GM18508 (cell line): ENCODE data around the gene ZNF568.

ENCODE experiments used
- ATAC-seq: cut with Tn5 transposase; IDR thresholded peaks from one replicate; pipeline ENCODE4 v1.9.1; 2021; ENCODE audit warnings: moderate number of reproducible peaks; ENCODE audit not compliant: insufficient read depth, unreplicated experiment

ZNF568 gene

DNA sequence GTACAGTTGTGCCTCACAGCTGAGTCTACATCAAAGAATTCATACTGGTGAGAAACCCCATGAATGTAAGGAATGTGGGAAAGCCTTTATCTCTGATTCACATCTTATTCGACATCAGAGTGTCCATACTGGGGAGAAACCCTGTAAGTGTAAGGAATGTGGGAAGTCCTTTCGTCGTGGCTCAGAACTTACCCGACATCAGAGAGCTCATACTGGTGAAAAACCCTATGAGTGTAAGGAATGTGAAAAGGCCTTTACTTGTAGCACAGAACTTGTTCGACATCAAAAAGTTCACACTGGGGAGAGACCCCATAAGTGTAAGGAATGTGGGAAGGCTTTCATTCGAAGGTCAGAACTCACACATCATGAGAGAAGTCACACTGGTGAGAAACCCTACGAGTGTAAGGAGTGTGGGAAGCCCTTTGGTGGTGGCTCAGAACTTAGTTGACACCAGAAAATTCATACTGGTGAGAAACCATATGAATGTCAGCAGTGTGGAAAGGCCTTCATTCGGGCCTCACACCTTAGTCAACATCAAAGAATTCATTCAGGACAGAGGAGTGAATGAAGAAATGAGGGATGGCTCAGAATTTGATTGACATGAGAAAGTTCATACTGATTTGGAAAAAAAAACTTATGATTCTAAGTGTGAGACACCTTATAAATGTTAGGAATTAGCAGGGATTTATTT lies 81.2 kb downstream of the ZNF568 start:
- ATAC-seq = no peak

DNA sequence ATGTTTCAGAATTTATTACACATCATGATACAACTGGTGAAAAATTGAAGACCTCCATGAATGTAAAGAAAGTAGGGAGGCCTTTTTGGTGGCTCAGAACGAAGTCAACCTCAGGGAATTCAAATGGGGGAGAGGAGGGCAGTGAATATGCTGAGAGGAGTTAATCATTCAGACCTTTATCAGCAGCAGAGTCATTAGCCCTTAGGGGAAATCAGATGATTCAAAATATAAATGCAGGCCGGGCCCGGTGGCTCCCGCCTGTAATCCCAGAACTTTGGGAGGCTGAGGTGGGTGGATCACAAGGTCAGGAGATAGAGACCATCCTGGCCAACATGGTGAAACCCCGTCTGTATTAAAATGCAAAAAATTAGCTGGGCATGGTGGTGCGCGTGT lies 81.7 kb downstream of the ZNF568 start:
- no peak for ATAC-seq

DNA sequence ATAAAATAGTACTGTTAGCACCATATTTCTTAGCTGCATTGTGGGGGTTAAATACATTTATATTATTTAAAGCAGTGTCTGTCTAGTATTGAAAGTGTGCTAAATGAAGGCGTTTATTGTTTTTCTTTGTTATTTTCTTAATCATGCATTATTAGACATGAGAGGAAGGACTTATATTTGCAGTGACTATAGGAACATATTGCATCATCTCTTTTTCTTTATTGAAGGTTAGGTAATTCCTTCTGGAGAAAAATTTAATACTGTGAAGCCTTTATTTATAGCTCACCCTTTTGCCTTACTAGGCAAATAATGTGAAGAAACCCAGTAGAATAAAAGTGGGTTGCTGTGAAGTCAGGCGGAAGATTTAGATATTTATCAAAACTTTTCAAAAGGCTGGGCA lies 83.2 kb downstream of the ZNF568 start:
- no peak for ATAC-seq

DNA sequence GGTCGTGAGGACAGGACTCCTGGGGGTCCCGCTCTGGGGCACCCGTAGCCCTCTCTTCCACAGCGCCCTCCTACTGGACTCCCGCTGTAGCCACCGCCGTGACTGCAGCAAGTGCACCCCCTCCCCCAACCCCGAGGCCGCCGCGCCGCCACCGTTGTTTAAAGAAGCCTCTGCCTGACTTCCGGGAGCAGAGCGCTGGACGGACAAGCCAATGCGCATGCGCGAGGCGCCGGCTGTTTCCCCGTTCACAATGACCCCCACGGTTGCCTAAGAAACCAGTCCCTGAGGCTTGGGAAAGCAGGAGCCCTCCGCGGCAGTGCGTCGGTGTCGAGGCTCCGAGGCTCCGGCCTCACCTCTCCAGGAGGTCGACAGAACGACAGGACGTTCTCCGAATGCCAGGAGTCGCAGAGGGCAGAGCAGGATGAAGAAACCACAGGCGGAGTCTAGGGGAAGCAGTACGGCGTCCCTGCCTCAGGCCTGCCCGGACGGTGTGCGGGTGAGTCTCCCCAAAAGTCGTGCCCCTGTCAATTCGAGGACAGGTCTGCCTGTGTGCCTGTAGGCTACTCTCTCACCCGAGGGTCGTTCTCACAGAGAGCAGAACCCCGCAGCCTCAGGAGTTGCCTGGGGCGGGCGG lies 91.6 kb downstream of the ZNF568 start:
- ATAC-seq = no peak

DNA sequence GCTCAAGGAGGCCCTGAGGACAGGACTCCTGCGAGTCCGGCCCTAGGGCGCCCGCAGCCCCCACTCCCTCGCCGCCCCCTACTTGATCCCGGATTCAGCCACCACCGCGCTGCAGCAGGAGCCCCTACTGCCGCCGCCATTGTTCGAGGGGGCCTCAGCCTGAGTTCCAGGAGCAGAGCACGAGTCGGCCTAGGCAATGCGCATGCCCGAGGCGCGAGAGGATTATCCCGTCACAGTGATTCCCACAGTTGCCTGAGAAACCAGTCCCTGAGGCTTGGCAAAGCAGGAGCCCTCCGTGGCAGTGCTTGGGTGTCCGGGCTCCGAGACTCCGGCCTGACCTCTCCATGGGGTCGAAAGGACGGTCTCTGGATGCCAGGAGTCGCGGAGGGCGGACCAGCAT lies 93.7 kb downstream of the ZNF568 start:
- no peak for ATAC-seq

DNA sequence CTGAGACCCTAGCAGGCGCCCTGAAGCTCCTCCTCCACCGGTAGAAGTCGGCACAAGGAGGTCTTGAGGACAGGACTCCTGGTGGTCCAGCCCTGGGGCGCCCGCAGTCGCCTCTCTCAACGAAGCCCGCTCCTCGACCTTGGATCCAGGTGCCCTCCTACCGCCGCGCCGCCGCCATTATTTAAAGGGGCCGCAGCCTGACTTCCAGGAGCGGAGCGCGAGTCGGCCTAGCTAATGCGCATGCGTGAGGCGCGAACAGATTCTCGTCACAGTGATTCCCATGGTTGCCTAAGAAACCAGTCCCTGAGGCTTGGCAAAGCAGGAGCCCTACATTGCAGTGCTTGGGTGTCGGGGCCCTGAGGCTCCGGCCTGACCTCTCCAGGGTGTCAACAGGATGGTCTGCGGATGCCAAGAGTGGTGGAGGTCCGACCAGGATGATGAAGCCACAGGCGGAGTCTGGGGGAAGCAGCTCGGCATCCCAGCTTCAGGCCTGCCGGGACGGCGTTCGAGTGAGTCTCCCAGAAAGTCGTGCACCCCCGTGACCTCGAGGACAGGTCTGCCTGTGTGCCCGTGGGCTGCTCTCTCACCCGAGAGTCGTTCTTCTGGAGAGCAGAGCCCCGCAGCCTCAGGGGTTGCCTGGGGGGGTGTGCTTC lies 96.1 kb downstream of the ZNF568 start:
- ATAC-seq = no peak

DNA sequence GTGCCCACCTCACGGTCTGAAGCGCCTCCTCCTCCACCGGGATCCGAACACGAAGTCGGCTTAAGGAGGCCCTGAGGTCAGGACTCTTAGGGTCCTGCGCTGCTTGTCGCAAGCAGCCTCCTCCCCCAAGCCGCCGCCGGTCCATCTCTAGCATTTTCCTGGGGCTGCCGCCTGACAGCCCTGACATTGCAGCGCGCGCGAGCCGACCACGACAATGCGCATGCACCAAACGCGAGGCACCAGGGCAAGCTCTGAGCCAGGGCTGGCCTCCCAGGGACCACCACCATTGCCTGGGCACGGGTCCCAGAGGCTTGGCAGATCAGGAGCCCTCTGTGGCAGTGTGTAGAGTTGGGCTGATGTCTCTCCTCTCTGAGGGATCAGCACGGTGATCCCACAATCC lies 98.3 kb downstream of the ZNF568 start:
- ATAC-seq = no peak

DNA sequence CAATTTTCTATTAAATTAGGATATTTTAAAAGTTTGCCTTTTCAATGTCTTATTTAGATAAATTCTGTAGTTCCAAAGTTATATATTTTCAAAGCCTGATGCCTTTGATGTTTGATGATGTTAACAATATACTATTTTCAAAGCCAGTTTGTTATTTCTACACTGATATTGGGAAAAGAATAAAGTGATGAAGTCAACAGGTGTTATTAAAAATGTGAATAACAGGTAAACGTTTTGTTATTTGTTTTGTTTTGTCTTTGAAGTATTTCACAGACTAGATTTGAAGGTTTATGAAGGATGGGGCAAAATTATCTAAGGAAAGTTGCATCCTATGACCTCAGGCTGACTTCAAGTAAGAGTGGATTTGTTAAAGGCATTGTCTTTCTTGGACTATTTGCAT lies 129.0 kb downstream of the ZNF568 start:
- ATAC-seq = no peak
